Left hindlimb (tissue), 1 donor: ENCODE data around the gene CCDC33.

Source experiments
- DNase-seq: peaks from one replicate; pipeline ENCODE4 v3.0.0-alpha.2; 2018

Gene CCDC33

GRCh38 chr15:74291101-74292071, 55.3 kb downstream of the CCDC33 start:
- DNase-seq, result peak; percentile 78

- DNase-seq, result no peak
Measured at GRCh38 chr15:74293021-74293810, 57.1 kb downstream of the CCDC33 start.

GRCh38 chr15:74294010-74294409, 57.9 kb downstream of the CCDC33 start:
- DNase-seq, result no peak

- no peak for DNase-seq
Measured at GRCh38 chr15:74295800-74296199, 59.7 kb downstream of the CCDC33 start.

- DNase-seq, result no peak
Measured at GRCh38 chr15:74297887-74298286, 61.8 kb downstream of the CCDC33 start.

GRCh38 chr15:74300057-74300795, 64.1 kb downstream of the CCDC33 start:
- no peak for DNase-seq

GRCh38 chr15:74301583-74302361, 65.6 kb downstream of the CCDC33 start:
- DNase-seq, result no peak

DNA sequence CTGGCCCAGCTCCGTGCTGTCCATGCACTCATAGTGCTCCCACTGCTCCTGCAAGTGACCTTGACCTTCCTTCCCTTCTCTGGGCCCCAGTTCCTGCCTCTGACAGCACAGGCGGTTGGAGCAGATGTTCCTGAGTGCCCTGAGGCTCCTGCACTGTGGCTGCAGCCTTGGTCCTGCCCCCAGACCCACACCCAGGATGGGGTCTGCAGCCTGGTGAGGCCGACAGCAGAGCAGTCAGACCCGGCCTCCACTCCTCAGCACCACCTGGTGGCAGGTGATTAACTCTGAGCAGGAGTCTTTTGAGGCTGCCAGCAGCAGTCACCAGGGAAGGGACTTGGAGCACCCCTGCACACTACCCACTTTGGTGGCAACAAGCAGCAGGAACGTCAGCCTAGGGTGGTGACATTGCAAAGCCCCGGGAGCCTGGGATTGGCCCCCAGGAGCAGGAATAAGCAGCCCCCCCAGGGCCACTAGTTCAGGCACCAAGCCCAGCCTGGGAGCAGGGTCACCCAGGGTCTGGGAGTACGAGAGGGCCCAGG, 66.8 kb downstream of the CCDC33 start:
- no peak for DNase-seq

- no peak for DNase-seq
Measured at GRCh38 chr15:74303741-74304309, 67.7 kb downstream of the CCDC33 start.

DNA sequence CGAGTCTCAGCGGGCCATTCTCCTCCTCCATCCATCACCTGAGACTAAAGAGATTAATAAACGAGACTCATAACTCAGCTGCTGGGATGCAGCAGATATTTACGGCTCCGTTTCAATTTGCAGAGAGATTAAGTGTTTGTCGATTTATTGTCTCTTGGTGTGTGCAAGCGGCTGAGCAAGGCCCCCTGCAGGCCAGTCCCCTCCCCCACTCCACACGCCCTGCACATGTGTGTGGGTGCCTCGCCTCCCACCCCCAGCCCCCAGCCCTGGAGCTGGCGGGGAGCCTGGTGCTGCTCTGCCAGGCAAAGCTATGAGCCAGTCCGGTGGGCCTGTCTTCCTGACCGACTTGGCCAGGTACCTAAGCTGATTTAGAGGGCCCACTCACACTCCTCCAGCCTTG, 68.3 kb downstream of the CCDC33 start:
- DNase-seq, result no peak

DNA sequence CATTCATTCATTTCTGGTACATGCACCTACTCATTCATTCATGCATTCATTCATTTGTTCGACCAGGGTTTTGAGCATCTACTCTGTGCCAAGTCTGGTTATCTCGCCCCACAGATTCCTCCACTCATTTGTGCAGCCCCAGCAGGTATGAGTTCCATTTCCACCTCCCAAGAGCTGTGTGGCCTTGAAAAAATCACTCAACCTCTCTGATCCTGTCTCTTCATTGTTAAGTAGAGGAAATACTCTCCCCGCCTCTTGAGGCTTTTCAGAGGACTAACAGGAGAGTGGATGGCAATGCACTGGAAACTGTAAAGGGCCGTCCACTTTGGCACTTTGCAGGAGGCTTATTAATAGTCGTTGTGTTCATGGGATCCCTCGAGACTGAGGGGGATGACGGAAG, 69.6 kb downstream of the CCDC33 start:
- DNase-seq, result no peak

DNA sequence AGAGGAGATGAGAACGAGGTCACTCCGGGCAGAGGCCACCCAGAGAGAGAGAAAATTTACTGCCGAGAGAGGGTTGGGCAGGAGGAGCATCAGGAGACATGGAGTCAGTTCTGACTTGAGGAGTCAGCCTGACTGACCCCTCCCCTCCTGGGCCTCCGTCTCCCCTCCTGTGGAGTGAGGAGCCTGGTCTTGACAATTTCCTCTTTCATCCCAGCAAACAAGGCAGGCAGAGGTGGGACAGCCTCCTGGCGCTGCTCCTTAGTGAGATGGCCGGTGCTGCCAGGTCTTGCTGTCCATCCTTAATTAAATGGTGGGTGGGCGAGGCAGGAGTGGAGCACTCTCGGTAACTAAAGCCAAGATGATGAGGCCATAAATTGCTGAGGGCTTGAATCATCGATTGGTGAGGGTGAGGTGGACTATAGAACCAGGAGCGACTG, 70.7 kb downstream of the CCDC33 start:
- DNase-seq, result no peak

GRCh38 chr15:74307827-74308811, 72.0 kb downstream of the CCDC33 start:
- no peak for DNase-seq

DNA sequence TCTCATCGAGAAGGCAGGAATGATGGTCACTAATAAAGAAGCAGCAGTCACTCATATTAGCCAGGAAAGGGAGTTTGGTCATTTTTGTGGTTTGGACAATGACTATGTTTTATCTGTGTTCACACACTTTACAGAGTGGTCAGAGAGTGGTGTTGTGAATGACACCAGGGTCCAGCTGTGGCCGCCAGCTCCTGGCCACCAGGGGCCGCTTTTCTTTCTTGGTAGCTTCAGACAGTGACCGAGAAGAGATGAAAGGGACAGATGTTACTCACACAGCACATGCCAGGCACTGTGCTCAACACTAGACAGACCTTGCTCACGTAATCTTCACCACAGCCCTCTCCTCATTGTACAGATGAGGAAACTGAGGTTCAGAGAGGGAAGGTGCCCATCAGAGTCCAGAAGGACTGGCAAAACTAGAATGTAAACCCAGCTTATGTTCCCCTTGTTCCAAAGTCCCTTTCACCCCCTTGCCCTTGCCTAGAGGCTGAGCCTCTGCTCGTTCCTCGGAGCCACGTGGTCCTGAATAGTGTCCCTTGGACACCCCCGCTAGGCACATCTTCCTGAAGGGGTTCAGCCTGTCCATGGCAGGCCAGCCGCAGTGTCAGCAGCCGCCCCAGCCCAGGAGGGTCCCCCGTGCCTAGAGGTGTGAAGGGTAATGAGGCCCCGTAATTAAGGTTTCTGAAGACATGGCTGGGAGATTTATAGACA, 75.8 kb downstream of the CCDC33 start:
- DNase-seq, result no peak

DNA sequence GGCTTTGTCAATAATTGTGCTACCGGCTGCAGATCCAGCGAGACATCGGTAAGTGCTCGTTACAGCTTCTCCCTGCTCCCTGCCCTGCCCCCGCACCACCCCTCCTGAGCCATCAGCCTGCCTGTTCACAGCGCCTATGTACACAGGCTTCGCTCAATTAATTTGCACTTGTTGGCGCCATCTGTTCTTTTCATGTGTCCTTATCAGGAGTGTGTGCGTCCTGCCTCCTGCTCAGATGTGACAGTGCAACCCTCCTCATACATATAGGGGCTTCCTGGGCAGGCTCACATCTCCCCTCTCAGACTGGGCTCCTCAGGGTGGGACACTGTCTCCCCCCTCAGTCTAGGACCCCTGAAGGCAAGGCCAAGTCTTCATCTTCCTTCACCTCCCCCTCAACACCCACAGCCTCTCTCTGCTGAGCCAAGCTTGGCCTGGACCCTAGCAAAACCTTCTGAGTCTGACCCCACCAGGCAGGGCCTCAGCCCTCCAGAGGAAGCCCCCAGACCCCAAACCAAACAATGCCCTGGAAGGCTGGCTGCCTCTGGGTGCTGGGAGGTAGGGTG, 76.4 kb downstream of the CCDC33 start:
- DNase-seq, result no peak

GRCh38 chr15:74313889-74314288, 77.8 kb downstream of the CCDC33 start:
- no peak for DNase-seq

DNA sequence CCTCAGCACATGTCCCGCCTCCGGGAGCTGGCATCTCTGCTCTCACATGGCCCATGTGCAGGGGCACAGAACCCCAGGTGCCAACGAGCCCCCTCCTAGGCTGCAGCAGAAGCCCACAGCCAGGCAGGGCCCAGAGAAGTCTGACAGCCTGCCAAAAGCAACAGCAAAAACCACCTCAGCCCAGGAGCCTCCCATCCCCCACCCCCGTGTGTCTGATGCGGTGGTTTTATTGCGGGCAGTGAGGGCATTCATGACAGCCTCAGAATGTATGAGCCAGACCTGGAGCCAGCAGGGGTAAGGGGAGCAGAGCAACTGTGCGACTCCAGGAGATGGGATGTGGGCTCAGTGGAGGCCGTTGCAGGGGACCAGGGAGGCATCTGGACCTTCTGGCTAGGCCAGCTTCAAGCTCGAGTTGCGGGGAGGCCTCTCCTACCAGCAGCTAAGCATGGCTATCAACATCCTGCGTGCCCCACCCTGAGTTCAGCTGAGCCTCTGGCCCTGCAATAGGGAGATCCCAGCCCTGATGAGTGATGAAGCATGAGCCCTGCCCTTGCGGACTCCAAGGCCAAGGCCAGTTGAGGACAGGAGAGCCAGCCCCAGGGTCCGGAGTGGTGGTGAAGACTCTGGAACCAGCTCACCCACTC, 78.8 kb downstream of the CCDC33 start:
- DNase-seq, result no peak

- DNase-seq, result no peak
Measured at GRCh38 chr15:74315626-74316025, 79.5 kb downstream of the CCDC33 start.

DNA sequence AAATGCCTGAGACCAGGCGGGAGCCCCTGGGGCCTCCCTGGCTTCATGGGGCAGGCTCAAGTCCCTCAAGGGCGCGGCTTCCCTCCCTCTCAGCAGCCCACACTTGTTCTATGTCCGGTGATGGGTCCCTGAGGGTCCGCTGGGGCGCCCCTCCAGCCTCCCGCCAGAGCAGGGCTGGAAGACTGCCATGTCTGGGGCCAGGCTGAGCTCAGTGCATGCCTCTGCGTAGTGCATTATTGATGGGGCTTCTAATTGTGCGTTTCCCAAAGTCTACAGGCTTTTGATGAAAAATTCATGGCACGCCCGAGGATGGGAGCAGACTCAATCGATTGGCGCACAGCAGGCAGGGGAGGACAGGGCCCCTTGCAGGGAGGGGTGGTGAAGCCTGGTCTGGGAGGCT, 80.0 kb downstream of the CCDC33 start:
- no peak for DNase-seq
